OCI-LY3 (cell line): ENCODE measurements around the gene B9D2.

Experiments used
- CTCF ChIP-seq: fragments of 200-600, 300-600 bp; sonication (generic); IDR thresholded peaks from 2 replicates; pipeline ENCODE4 v1.5.1; 2014; ENCODE audit warnings: antibody characterized with exemption, low read length, low read depth
- EZH2phosphoT487 ChIP-seq: fragments of 200-600 bp; shearing (Covaris generic); IDR thresholded peaks from 2 replicates; pipeline ENCODE4 v1.6.1; 2018; ENCODE audit warnings: antibody characterized with exemption, mixed run types, low read depth

GRCh38 chr19:41307090-41307875, 56.7 kb downstream of the B9D2 start:
- no peak for TF ChIP-seq CTCF
- TF ChIP-seq EZH2phosphoT487 = no peak
